ENCODE measurements around the gene RTTN. TPM values are rescaled to one million over a fixed set of nuclear protein-coding genes. Genes with fewer than 3 reads are reported as not detected.

Gene RTTN
- total and polyA plus RNA-seq, 2 experiments from 2014 or later, result 7.2 to 31.0 TPM

DNA sequence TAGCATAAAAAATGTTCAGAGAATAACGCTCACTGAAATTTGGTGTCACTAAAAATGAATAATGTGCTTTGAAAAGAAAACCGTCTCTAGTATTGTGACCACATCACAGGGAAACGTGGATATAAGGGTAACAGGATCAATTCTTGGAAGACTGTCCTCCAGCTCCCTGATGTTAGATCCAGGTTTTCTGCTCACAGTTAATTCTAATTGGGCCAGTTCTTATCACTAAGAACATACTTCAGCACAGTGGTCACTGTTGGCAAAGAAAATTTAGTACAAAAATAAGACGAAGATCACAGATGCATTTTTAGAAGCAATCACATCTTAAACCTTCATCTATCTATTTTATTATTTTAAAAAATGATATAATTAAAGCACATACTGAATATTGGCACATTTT lies 200.8 kb downstream of the RTTN start:
- TF ChIP-seq STAT1 (IDR thresholded peaks at IDR 0.05; ENCODE audit: unreplicated experiment), result no peak
- TF ChIP-seq ZNF331 (CRISPR knock-in tag; IDR thresholded peaks at IDR 0.05; ENCODE audit: low read depth), result no peak
- TF ChIP-seq, protein P1, sequence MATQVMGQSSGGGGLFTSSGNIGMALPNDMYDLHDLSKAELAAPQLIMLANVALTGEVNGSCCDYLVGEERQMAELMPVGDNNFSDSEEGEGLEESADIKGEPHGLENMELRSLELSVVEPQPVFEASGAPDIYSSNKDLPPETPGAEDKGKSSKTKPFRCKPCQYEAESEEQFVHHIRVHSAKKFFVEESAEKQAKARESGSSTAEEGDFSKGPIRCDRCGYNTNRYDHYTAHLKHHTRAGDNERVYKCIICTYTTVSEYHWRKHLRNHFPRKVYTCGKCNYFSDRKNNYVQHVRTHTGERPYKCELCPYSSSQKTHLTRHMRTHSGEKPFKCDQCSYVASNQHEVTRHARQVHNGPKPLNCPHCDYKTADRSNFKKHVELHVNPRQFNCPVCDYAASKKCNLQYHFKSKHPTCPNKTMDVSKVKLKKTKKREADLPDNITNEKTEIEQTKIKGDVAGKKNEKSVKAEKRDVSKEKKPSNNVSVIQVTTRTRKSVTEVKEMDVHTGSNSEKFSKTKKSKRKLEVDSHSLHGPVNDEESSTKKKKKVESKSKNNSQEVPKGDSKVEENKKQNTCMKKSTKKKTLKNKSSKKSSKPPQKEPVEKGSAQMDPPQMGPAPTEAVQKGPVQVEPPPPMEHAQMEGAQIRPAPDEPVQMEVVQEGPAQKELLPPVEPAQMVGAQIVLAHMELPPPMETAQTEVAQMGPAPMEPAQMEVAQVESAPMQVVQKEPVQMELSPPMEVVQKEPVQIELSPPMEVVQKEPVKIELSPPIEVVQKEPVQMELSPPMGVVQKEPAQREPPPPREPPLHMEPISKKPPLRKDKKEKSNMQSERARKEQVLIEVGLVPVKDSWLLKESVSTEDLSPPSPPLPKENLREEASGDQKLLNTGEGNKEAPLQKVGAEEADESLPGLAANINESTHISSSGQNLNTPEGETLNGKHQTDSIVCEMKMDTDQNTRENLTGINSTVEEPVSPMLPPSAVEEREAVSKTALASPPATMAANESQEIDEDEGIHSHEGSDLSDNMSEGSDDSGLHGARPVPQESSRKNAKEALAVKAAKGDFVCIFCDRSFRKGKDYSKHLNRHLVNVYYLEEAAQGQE (IDR thresholded peaks at IDR 0.05; ENCODE audit: unreplicated experiment), result no peak
- no peak for TF ChIP-seq CREB1 (CRISPR knock-in tag; IDR thresholded peaks at IDR 0.05; ENCODE audit: low read depth)
- TF ChIP-seq, protein P2, sequence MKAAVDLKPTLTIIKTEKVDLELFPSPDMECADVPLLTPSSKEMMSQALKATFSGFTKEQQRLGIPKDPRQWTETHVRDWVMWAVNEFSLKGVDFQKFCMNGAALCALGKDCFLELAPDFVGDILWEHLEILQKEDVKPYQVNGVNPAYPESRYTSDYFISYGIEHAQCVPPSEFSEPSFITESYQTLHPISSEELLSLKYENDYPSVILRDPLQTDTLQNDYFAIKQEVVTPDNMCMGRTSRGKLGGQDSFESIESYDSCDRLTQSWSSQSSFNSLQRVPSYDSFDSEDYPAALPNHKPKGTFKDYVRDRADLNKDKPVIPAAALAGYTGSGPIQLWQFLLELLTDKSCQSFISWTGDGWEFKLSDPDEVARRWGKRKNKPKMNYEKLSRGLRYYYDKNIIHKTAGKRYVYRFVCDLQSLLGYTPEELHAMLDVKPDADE (IDR thresholded peaks at IDR 0.05), result no peak
- TF ChIP-seq NANOG (IDR thresholded peaks at IDR 0.05; ENCODE audit: borderline replicate concordance), result no peak
- TF ChIP-seq, protein P3, sequence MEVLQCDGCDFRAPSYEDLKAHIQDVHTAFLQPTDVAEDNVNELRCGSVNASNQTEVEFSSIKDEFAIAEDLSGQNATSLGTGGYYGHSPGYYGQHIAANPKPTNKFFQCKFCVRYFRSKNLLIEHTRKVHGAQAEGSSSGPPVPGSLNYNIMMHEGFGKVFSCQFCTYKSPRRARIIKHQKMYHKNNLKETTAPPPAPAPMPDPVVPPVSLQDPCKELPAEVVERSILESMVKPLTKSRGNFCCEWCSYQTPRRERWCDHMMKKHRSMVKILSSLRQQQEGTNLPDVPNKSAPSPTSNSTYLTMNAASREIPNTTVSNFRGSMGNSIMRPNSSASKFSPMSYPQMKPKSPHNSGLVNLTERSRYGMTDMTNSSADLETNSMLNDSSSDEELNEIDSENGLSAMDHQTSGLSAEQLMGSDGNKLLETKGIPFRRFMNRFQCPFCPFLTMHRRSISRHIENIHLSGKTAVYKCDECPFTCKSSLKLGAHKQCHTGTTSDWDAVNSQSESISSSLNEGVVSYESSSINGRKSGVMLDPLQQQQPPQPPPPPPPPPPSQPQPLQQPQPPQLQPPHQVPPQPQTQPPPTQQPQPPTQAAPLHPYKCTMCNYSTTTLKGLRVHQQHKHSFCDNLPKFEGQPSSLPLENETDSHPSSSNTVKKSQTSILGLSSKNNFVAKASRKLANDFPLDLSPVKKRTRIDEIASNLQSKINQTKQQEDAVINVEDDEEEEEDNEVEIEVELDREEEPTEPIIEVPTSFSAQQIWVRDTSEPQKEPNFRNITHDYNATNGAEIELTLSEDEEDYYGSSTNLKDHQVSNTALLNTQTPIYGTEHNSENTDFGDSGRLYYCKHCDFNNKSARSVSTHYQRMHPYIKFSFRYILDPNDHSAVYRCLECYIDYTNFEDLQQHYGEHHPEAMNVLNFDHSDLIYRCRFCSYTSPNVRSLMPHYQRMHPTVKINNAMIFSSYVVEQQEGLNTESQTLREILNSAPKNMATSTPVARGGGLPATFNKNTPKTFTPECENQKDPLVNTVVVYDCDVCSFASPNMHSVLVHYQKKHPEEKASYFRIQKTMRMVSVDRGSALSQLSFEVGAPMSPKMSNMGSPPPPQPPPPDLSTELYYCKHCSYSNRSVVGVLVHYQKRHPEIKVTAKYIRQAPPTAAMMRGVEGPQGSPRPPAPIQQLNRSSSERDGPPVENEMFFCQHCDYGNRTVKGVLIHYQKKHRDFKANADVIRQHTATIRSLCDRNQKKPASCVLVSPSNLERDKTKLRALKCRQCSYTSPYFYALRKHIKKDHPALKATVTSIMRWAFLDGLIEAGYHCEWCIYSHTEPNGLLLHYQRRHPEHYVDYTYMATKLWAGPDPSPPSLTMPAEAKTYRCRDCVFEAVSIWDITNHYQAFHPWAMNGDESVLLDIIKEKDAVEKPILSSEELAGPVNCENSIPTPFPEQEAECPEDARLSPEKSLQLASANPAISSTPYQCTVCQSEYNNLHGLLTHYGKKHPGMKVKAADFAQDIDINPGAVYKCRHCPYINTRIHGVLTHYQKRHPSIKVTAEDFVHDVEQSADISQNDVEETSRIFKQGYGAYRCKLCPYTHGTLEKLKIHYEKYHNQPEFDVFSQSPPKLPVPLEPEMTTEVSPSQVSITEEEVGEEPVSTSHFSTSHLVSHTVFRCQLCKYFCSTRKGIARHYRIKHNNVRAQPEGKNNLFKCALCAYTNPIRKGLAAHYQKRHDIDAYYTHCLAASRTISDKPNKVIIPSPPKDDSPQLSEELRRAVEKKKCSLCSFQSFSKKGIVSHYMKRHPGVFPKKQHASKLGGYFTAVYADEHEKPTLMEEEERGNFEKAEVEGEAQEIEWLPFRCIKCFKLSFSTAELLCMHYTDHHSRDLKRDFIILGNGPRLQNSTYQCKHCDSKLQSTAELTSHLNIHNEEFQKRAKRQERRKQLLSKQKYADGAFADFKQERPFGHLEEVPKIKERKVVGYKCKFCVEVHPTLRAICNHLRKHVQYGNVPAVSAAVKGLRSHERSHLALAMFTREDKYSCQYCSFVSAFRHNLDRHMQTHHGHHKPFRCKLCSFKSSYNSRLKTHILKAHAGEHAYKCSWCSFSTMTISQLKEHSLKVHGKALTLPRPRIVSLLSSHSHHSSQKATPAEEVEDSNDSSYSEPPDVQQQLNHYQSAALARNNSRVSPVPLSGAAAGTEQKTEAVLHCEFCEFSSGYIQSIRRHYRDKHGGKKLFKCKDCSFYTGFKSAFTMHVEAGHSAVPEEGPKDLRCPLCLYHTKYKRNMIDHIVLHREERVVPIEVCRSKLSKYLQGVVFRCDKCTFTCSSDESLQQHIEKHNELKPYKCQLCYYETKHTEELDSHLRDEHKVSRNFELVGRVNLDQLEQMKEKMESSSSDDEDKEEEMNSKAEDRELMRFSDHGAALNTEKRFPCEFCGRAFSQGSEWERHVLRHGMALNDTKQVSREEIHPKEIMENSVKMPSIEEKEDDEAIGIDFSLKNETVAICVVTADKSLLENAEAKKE (CRISPR knock-in tag; IDR thresholded peaks at IDR 0.05), result no peak
- no peaks in the 10 kb centered on the region for H3K4me1 ChIP-seq (ENCODE audit: insufficient read depth)
- no peaks in the 10 kb centered on the region for H3K27me3 ChIP-seq (ENCODE audit: insufficient read depth)
- no peak overlapping the region for H3K4me2 ChIP-seq
- no peak overlapping the region for H2AFZ ChIP-seq
- Mint-ChIP-seq H3K4me3 (no peak overlapping the region), H3K36me3 (ENCODE audit: low read depth) (peaks cover 20% of the 10 kb centered on the region; the same call in 2 of the 3 replicates), H3K9me3 (peaks cover 2% of the 10 kb centered on the region; the same call in 2 of the 3 replicates), H3K4me1 (no peaks in the 10 kb centered on the region; the same call in 2 of the 3 replicates), H3K27ac (no peak overlapping the region), H3K27me3 (ENCODE audit: insufficient read depth, low read depth, poor library complexity) (peaks cover 2% of the 10 kb centered on the region)
- DNase-seq (ENCODE audit: low spot score) (no peak), ATAC-seq (no peak)
- H3K4me3 ChIP-seq, result no peak overlapping the region
- H3K9me2 ChIP-seq (ENCODE audit: insufficient read depth), result no peaks in the 10 kb centered on the region
- no peaks in the 10 kb centered on the region for H4K20me1 ChIP-seq (replicated peaks; ENCODE audit: insufficient read depth)
- no peaks in the 10 kb centered on the region for H3K79me2 ChIP-seq (replicated peaks; ENCODE audit: insufficient read depth)
- no peaks in the 10 kb centered on the region for H3K36me3 ChIP-seq (ENCODE audit: insufficient read depth)
- H3K27ac ChIP-seq (ENCODE audit: low read depth), result no peak overlapping the region
- H3F3A ChIP-seq (replicated peaks; ENCODE audit: low read depth), result no peaks in the 10 kb centered on the region

All from GM23338 (cell line).